GM21423 (cell line): ENCODE data around the gene ELOVL6.
"Not testable (repeated sequence)": the region's sequence is repeated elsewhere in the genome, so short reads cannot be mapped to it uniquely, and the experiment has no call there.

Experiments used
- ATAC-seq: cut with Tn5 transposase; IDR thresholded peaks from one replicate; pipeline ENCODE4 v1.9.1; 2021; ENCODE audit warnings: mild to moderate bottlenecking, moderate library complexity; ENCODE audit not compliant: unreplicated experiment

ELOVL6 gene

GRCh38 chr4:110085131-110085530 lies 113.3 kb downstream of the ELOVL6 start:
- ATAC-seq = peak; percentile 57

GRCh38 chr4:110084154-110084553 lies 114.3 kb downstream of the ELOVL6 start:
- ATAC-seq = no peak

DNA sequence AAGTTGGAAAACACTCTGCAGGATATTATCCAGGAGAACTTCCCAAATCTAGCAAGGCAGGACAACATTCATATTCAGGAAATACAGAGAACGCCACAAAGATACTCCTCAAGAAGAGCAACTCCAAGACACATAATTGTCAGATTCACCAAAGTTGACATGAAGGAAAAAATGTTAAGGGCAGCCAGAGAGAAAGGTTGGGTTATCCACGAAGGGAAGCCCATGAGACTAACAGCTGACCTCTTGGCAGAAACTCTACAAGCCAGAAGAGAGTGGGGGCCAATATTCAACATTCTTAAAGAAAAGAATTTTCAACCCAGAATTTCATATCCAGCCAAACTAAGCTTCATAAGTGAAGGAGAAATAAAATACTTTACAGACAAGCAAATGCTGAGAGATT lies 120.3 kb downstream of the ELOVL6 start:
- ATAC-seq = not testable (repeated sequence)

- ATAC-seq = not testable (repeated sequence)
Measured at GRCh38 chr4:110076828-110077227, 121.6 kb downstream of the ELOVL6 start.

GRCh38 chr4:110075891-110076290 lies 122.5 kb downstream of the ELOVL6 start:
- no peak for ATAC-seq

DNA sequence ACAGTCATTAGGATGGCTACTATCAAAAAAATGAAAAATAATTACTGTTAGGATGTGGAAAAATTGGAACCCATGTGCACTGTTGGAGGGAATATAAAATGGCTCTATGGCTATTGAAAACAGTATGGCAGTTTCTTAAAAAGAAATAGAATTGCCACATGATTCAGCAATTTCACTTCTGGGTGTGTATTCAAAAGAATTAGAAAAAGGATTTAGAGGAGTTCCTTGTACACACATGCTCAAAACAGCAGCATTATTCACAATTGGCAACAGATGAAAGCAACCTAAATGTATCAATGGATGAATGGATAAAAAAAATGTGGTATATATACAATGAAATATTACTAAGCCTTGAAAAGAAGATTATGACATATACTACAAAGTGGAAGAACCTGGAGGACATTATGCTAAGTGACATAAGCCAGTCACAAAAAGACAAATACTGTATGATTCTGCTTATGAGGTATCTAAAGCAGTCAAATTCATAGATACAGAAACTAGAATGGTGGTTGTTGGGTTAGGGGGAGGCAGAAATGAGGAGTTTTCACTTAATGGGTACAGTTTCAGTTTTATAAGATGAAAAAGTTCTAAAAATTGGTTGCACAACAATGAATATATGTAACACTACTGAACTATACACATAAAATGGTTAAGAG lies 123.2 kb downstream of the ELOVL6 start:
- no peak for ATAC-seq

DNA sequence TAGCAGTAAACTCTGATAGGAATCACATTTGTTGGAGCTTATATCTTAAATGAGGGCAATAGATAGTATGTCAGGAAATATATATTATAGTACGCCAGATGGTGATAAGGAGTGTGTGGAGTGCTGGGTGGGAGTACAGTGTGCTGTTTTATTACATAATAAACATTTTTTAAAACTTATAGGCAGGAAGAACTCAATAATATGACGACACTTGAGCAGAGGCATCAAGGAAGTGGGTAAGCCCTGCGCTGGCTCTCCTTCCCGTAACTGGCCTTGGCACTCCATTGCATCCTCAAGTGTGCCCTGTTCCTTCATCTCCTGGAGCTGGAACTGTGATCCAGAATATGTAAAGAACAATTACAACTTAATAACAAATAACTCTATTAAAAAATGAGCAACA lies 123.8 kb downstream of the ELOVL6 start:
- ATAC-seq = no peak

DNA sequence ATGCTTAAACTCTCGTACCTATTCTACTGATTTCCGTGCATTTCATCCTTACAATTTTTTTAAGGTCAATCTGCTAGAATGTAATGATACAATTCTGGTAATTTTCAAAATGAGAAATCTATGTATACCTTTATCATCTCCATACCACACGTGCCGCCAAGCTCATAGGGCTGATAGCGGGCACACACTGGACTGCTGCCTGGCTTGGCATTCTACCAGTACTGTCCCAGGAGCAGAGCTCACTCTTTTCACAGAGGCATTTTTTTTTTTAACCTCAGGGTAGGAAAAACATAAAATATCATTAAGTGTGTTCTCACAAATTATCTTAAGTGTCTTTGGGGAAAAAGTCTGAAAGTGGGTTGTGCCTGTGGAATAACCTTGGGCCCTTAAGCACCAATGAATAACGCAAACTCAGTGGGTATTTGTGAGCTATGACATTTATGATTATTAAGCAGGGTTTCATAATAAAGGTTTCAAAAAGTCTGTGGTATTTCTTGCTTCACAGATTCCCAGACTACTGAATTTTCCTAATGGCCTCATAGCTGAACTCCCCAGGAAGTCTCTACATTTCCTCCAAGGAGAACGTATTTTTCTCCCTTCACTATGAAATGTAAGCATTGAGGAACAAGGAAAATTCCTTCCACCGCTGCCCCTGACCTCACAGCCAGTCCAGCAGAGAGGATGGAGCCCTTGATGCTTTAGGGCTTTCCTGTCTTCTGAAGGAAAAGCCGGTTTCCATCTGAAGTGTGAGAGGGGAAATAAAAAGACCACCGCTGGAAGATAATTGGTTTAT lies 125.2 kb downstream of the ELOVL6 start:
- no peak for ATAC-seq

- no peak for ATAC-seq
Measured at GRCh38 chr4:110071466-110071865, 126.9 kb downstream of the ELOVL6 start.

- no peak for ATAC-seq
Measured at GRCh38 chr4:110068248-110068647, 130.2 kb downstream of the ELOVL6 start.

GRCh38 chr4:110064934-110065333 lies 133.5 kb downstream of the ELOVL6 start:
- no peak for ATAC-seq

GRCh38 chr4:110064295-110064694 lies 134.1 kb downstream of the ELOVL6 start:
- ATAC-seq = no peak

GRCh38 chr4:110062166-110062565 lies 136.2 kb downstream of the ELOVL6 start:
- no peak for ATAC-seq

GRCh38 chr4:110061076-110061475 lies 137.3 kb downstream of the ELOVL6 start:
- ATAC-seq = no peak

DNA sequence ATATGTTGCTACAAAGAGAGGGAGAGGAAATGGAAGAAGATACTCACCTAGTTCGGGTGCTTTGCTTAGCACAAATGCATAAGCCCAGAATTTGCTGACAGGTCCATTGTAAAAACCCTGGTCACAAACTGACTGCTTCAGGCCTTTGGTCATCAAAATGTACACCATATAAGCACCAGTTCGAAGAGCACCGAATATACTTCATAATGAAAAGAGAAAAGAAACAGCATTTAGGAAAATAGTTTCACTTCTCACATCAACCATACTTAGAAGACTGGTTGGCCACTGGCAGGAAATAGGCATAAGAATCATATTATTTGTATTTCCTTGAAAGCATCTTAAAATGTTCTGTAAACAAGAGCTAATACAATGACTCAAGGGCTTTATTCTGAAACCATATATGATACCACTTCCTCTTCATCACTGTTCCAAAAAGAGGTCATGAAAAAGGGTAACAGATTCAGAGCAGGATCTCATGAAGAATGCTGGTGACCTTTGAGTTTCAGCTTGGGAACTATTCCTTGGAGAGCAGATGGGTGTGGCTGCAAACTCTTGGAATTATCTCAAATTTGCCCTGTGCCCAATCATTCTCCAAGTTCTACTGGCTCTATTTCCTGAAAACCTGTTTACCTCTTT lies 138.7 kb downstream of the ELOVL6 start:
- peak; percentile 87 for ATAC-seq

GRCh38 chr4:110058677-110059076 lies 139.7 kb downstream of the ELOVL6 start:
- ATAC-seq = no peak

- ATAC-seq = peak; percentile 74
Measured at GRCh38 chr4:110055158-110055768, 143.2 kb downstream of the ELOVL6 start.

DNA sequence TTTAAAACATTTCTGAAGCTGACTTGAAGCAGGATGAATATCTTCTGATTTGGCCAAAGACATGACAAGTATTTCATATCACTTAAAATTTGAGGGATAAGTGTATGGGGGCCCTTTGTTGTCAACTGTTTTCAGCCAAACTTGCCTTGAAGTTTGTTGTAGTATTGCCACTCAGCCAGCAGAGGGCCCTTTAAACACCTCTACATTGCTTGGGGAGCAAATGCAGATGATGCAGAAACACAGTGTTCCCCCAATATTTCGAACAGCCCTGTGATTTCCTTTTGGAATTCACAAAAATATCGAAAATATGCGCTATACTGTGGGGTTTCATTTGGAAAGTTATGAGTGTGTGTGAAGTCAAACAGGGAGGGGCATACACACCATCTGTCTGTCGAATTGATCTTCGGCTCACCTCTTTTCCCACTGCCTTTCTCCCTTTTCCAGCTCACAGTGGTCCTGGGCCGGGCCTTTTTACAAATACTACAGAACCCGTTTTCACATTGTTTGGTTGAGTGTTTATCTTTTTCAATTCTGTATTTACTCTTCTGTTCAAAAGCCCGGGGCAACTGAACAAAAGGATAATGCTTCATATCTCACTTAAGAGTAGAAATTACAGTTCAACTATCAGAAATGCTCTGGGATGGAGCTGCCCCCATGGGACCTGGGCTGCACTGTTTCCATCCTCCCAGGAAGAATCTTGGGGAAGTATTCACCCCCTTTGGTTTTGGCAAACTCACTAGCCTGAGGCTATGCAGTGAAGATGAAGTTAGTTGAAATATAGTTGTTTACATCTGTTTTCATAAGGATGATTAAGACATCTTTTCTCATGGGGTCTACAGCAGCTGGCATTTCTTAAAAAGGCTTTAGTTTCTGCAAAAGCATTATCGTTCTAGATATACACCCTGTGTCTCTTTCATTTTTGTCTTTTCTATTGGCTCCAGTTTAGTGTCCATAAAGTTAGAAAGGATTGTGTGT lies 148.2 kb downstream of the ELOVL6 start:
- ATAC-seq = peak; percentile 44

- no peak for ATAC-seq
Measured at GRCh38 chr4:110046588-110047049, 151.8 kb downstream of the ELOVL6 start.
